Testis (tissue), 2 donors: Measurements from ENCODE around the gene AFF4.

ENCODE experiments used
- CTCF ChIP-seq, 3 experiments: fragments of 450-650 bp in 2 of 3; fragments of 200-600 bp in 1 of 3; sonication (generic) in 1 of 3; IDR thresholded peaks; one replicate each; pipeline ENCODE4 v1.5.1; 2016 to 2019; ENCODE audit warnings: antibody characterized with exemption in 3 of 3, mild to moderate bottlenecking in 2 of 3, moderate library complexity in 1 of 3
- POLR2A ChIP-seq: fragments of 450-650 bp; IDR thresholded peaks from one replicate; pipeline ENCODE4 v1.6.1; 2017; ENCODE audit warnings: antibody characterized with exemption, mild to moderate bottlenecking, moderate library complexity

DNA sequence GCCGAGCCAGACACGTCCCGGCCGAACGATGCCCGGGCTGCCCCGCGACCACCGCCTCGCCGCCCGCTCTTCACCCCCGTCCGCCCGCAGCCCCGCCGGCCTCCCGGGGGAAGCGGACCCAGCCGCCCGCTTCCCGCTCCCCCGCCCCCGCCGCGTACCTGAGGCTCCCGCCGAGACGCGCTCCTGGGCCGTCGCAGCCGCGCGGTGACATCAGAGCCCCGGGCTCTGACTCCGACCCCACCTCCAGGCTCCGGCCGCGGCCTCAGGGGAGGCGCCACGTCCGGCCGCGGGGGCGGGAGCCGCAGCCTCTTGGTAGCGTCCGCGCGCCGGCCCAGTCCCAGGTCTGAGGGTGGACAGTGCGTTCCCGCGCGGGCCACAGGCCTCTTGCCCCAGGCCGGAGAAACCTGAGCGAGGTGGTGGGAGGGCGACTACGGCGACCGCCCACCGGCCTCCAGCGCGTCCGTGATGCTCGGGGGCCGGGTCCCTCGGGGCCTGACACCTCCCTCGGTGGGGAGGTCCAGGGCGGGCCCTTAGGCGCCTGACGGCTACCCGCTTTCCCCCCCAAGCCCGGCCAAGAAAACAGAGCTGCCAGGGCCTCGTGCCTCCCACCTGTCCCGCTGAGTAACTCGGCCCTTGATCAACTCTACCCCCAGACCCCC lies 132.9 kb downstream of the AFF4 start, which contains the start of gene SHROOM1:
- TF ChIP-seq CTCF (IDR thresholded peaks at IDR 0.05): no peak
- no peak for TF ChIP-seq POLR2A
